ENCODE data around the gene APOF.
"Not testable (repeated sequence)": the region's sequence is repeated elsewhere in the genome, so short reads cannot be mapped to it uniquely, and the experiment has no call there.

The APOF gene

DNA sequence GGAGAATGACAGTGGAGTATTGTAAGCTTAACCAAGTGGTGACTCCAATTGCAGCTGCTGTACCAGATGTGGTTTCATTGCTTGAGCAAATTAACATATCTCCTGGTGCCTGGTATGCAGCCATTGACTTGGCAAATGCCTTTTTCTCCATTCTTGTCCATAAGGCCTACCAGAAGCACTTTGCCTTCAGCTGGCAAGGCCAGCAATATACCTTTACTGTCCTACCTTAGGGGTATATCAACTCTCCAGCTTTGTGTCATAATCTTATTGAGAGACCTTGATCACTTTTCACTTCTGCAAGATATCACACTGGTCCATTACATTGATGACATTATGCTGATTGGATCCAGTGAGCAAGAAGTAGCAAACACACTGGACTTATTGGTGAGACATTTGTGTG is 39.0 kb upstream of the APOF start:
- H3K4me1 ChIP-seq (ENCODE audit: control insufficient read depth, insufficient read depth, low read length), result not testable (repeated sequence)
- CTCF ChIA-PET, result interaction anchor here (0.5 kb wide), 1 partner anchor 12 kb away, joined by 5 read pairs; no protein-coding TSS in a partner anchor

DNA sequence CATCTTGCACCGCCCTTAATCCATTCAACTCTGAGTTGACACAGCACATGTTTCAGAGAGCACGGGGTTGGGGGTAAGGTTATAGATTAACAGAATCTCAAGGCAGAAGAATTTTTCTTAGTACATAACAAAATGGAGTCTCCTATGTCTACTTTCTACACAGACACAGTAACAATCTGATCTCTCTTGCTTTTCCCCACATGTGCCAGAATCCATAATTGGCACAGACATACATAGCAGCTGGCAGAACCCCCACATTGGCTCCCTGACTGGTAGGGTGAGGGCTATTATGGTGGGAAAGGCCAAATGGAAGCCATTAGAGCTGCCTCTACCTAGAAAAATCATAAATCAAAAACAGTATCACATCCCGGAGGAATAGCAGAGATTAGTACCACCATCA is 38.5 kb upstream of the APOF start:
- POLR2A ChIA-PET; H3K4me1 ChIP-seq (ENCODE audit: control insufficient read depth, insufficient read depth, low read length); H3K4me3 ChIP-seq (ENCODE audit: low read depth, low read length); H3K27ac ChIP-seq (ENCODE audit: extremely low read depth, low read depth, low read length); CTCF ChIA-PET; H3K9me3 ChIP-seq (ENCODE audit: control insufficient read depth, insufficient read depth, low read depth, low read length); H3K36me3 ChIP-seq (ENCODE audit: control insufficient read depth in 2 of 2, insufficient read depth in 1 of 2, low read length in 2 of 2): not testable (repeated sequence)

More for the DNA sequence above, 39.0 kb upstream of the APOF start:
- H3K4me3 ChIP-seq (ENCODE audit: low read depth, low read length); POLR2A ChIA-PET; H3K36me3 ChIP-seq (ENCODE audit: control insufficient read depth in 2 of 2, insufficient read depth in 1 of 2, low read length in 2 of 2); H3K9me3 ChIP-seq (ENCODE audit: control insufficient read depth, insufficient read depth, low read depth, low read length); H3K27ac ChIP-seq (ENCODE audit: extremely low read depth, low read depth, low read length): not testable (repeated sequence)
- peak; percentile 96 for TF ChIP-seq ZNF157 (tag by site-specific recombination; IDR thresholded peaks at IDR 0.05)

DNA sequence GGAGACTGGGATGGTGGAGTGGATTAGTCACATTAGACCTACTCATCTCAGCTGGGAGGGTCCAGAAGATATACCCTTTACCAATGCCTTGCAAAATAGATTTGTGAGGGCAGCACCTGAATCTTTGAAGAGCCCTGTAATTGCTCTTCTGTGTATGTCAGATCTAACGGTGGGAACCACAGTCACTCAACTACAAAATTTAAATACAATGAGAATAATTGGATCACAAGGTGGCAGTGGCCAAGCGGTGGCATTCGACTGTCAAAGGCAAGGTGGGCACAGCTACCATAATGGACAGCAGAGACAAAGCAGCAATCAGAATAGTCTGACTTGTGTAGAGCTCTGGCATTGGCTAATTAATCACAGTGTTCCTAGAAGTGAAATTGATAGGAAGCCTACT is 36.8 kb upstream of the APOF start:
- peak; percentile 99 for TF ChIP-seq ZNF302 (tag by site-specific recombination; IDR thresholded peaks at IDR 0.05; ENCODE audit: low read depth)
- H3K36me3 ChIP-seq (ENCODE audit: control insufficient read depth in 2 of 2, insufficient read depth in 1 of 2, low read length in 2 of 2); CTCF ChIA-PET; H3K4me3 ChIP-seq (ENCODE audit: low read depth, low read length); POLR2A ChIA-PET; H3K4me1 ChIP-seq (ENCODE audit: control insufficient read depth, insufficient read depth, low read length); H3K9me3 ChIP-seq (ENCODE audit: control insufficient read depth, insufficient read depth, low read depth, low read length); H3K27ac ChIP-seq (ENCODE audit: extremely low read depth, low read depth, low read length): not testable (repeated sequence)

DNA sequence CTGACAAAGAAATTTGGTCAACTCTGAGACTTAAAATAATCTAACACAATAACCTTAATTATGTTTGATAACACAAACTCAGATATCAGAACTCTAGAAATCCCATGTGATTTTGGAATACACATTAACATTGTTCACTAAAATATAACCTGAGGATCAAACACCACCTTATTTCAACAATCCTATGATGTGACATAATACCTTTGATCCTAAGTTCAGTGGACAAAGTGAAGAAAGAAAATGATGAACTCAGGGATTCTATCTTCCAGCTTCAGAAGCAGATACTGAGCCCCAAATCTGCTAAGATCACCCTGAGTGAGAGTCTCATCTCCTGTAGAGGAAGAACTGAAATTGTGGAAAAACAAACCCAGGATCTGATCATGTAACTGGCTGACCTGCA is 35.7 kb upstream of the APOF start:
- no peak overlapping the region for H3K27ac ChIP-seq (ENCODE audit: extremely low read depth, low read depth, low read length)
- H3K36me3 ChIP-seq (ENCODE audit: control insufficient read depth in 2 of 2, insufficient read depth in 1 of 2, low read length in 2 of 2), result no peaks in the 10 kb centered on the region
- no peaks in the 10 kb centered on the region for H3K9me3 ChIP-seq (ENCODE audit: control insufficient read depth, insufficient read depth, low read depth, low read length)
- no peak overlapping the region for H3K4me3 ChIP-seq (ENCODE audit: low read depth, low read length)
- H3K4me1 ChIP-seq (ENCODE audit: control insufficient read depth, insufficient read depth, low read length), result no peaks in the 10 kb centered on the region
- ChIA-PET POLR2A (no interaction called here), CTCF (interaction anchor here (1.1 to 1.4 kb wide), 2 partner anchors 20 to 133 kb away, joined by 3 read pairs; no protein-coding TSS in a partner anchor)
- TF ChIP-seq, protein P1, sequence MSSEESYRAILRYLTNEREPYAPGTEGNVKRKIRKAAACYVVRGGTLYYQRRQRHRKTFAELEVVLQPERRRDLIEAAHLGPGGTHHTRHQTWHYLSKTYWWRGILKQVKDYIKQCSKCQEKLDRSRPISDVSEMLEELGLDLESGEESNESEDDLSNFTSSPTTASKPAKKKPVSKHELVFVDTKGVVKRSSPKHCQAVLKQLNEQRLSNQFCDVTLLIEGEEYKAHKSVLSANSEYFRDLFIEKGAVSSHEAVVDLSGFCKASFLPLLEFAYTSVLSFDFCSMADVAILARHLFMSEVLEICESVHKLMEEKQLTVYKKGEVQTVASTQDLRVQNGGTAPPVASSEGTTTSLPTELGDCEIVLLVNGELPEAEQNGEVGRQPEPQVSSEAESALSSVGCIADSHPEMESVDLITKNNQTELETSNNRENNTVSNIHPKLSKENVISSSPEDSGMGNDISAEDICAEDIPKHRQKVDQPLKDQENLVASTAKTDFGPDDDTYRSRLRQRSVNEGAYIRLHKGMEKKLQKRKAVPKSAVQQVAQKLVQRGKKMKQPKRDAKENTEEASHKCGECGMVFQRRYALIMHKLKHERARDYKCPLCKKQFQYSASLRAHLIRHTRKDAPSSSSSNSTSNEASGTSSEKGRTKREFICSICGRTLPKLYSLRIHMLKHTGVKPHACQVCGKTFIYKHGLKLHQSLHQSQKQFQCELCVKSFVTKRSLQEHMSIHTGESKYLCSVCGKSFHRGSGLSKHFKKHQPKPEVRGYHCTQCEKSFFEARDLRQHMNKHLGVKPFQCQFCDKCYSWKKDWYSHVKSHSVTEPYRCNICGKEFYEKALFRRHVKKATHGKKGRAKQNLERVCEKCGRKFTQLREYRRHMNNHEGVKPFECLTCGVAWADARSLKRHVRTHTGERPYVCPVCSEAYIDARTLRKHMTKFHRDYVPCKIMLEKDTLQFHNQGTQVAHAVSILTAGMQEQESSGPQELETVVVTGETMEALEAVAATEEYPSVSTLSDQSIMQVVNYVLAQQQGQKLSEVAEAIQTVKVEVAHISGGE (tag by site-specific recombination; conservative IDR thresholded peaks at IDR 0.05; ENCODE audit: low read depth), result no peak
- TF ChIP-seq ZNF366 (tag by site-specific recombination; conservative IDR thresholded peaks at IDR 0.05) (no peak), ZFP69B (tag by site-specific recombination; IDR thresholded peaks at IDR 0.05) (no peak), ZFP3 (tag by site-specific recombination; IDR thresholded peaks at IDR 0.05; ENCODE audit: low read depth) (no peak), ZBTB8A (tag by site-specific recombination; IDR thresholded peaks at IDR 0.05) (no peak), ZNF670 (tag by site-specific recombination; IDR thresholded peaks at IDR 0.05; ENCODE audit: low read depth) (no peak), ZNF600 (tag by site-specific recombination; IDR thresholded peaks at IDR 0.05) (no peak), ZNF561 (tag by site-specific recombination; IDR thresholded peaks at IDR 0.05; ENCODE audit: borderline replicate concordance) (no peak), ZNF747 (tag by site-specific recombination; IDR thresholded peaks at IDR 0.05) (no peak), ZNF549 (tag by site-specific recombination; IDR thresholded peaks at IDR 0.05) (no peak), REPIN1 (tag by site-specific recombination; IDR thresholded peaks at IDR 0.05; ENCODE audit: low read depth) (no peak), ZNF621 (tag by site-specific recombination; IDR thresholded peaks at IDR 0.05) (no peak), FEZF1 (tag by site-specific recombination; IDR thresholded peaks at IDR 0.05) (no peak)
- TF ChIP-seq, protein P2, sequence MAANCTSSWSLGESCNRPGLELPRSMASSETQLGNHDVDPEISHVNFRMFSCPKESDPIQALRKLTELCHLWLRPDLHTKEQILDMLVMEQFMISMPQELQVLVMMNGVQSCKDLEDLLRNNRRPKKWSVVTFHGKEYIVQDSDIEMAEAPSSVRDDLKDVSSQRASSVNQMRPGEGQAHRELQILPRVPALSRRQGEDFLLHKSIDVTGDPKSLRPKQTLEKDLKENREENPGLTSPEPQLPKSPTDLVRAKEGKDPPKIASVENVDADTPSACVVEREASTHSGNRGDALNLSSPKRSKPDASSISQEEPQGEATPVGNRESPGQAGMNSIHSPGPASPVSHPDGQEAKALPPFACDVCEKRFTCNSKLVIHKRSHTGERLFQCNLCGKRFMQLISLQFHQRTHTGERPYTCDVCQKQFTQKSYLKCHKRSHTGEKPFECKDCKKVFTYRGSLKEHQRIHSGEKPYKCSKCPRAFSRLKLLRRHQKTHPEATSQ (tag by site-specific recombination; IDR thresholded peaks at IDR 0.05), result no peak
- TF ChIP-seq, protein P3, sequence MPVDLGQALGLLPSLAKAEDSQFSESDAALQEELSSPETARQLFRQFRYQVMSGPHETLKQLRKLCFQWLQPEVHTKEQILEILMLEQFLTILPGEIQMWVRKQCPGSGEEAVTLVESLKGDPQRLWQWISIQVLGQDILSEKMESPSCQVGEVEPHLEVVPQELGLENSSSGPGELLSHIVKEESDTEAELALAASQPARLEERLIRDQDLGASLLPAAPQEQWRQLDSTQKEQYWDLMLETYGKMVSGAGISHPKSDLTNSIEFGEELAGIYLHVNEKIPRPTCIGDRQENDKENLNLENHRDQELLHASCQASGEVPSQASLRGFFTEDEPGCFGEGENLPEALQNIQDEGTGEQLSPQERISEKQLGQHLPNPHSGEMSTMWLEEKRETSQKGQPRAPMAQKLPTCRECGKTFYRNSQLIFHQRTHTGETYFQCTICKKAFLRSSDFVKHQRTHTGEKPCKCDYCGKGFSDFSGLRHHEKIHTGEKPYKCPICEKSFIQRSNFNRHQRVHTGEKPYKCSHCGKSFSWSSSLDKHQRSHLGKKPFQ (tag by site-specific recombination; IDR thresholded peaks at IDR 0.05), result no peak
- TF ChIP-seq, protein P4, sequence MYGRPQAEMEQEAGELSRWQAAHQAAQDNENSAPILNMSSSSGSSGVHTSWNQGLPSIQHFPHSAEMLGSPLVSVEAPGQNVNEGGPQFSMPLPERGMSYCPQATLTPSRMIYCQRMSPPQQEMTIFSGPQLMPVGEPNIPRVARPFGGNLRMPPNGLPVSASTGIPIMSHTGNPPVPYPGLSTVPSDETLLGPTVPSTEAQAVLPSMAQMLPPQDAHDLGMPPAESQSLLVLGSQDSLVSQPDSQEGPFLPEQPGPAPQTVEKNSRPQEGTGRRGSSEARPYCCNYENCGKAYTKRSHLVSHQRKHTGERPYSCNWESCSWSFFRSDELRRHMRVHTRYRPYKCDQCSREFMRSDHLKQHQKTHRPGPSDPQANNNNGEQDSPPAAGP (tag by site-specific recombination; IDR thresholded peaks at IDR 0.05), result no peak
